GM18499 (cell line): Measurements from ENCODE around the gene GALNT10.

Source experiments
- ATAC-seq: cut with Tn5 transposase; IDR thresholded peaks from one replicate; pipeline ENCODE4 v1.9.1; 2021; ENCODE audit warnings: moderate number of reproducible peaks; ENCODE audit not compliant: insufficient read depth, unreplicated experiment

GALNT10 gene

DNA sequence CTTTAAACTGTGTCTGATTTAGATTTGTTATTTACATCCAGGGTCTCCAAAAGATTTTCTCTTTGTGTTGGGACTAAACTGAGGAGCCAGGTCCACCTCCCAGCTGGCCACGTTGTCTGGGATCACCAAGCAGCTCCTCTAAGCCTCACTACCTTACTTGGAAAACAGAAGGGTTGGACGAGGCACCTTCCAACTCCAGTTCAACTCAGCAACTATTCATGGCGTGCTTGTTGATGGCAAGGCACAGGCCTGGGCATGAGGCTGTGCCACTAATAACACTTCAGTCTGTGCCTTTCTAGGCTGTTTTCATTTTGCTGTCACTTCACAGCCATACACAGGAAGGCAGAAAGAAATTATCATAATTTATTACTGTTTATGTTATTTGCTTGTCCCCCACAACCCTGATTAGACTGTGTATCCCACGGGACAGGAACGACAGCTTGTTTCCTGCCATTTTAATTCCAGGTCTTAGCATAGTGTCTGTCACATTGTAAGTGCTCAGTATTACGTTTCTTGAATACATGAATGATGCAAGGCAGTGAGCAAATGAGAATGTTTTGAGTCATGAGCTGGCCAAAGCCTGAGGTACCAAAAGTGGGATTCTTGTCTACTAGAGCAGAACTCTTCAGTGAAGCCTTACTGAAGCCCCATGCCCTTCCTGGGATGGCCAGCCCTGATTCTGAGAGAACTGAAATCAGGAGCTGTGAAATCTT is 125.8 kb downstream of the GALNT10 start:
- ATAC-seq = no peak

DNA sequence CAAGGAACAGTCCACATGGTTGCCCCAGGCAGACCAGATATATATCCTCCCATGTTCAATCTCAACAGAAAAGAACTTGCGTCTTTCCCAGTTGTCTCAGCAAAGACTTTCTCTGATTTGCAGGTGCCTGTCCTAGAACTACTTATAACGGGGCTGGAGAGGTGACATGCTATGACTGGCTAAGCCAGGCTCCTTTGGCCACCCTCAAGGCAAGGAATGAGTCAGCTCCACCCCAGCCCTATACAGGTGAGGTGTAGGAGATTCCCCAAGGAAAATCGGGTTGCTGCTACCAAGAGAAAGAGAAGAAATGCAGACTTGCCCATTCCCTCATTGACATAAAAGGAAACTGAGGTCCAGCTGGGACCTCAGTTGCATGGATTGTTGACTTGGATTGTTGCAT is 127.4 kb downstream of the GALNT10 start:
- ATAC-seq = no peak

- no peak for ATAC-seq
Observed at GRCh38 chr5:154318691-154319090, 128.2 kb downstream of the GALNT10 start.

- ATAC-seq = no peak
Observed at GRCh38 chr5:154319736-154320135, 129.2 kb downstream of the GALNT10 start.

DNA sequence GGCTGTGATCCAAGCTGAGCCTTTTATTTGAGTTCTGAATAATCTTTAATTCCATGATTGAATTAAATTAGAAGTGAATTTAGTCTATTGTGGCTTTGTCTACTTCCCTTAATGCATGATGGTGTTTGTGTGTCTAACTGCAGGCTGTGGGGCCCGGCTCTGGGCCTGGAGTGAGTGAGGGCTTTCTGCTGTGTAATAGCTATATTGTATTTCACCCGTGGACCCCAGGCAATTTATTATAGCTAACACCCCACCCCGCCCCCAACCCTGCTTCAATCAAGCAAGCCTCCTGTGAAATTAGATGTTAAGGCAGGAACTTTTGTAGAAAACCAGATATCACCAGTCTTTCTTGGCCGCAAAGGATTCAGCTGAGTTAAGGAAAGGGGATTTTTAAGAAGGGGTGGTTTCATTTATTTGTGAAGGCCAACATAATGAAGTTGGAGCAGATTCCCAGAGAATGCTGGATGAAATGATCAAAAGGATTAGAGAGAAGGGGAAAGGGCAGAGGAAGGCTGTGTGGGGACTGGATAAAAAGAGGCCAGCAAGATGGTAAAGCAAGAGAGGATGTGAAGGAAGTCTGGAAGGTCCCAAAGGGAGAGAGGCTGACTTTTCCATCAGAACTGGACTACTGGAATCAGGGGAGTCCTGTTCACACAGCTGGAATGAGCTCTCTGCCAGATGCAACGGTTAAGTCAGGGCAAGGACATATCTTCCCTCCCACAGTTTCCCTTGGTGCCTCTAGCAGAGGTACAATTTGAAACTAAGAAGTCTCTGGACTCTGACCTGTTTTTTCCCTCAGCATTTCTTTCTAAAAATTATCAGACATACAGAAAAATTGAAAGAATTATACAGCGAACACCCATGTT is 129.9 kb downstream of the GALNT10 start:
- no peak for ATAC-seq

- ATAC-seq = no peak
Observed at GRCh38 chr5:154321546-154321945, 131.0 kb downstream of the GALNT10 start.

DNA sequence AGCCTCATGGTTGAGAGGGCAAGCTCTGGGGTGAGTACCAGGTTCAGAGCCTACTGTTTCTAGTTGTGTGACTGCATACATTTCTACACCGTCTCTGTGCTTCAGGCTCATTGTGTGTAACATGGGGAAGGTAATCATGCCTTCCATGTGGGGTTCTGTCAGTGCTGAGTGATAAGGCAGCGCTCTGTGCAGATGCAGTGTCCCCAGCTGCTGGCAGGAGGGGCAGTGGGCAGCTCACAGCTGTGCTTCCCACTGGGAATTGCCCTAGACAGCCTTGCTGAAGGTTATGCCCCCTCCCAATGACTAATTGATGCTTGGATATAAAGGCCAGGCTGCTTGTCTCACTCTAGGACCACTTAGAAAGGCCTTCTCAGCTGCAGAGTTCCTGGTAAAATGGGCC is 133.5 kb downstream of the GALNT10 start:
- ATAC-seq = no peak

DNA sequence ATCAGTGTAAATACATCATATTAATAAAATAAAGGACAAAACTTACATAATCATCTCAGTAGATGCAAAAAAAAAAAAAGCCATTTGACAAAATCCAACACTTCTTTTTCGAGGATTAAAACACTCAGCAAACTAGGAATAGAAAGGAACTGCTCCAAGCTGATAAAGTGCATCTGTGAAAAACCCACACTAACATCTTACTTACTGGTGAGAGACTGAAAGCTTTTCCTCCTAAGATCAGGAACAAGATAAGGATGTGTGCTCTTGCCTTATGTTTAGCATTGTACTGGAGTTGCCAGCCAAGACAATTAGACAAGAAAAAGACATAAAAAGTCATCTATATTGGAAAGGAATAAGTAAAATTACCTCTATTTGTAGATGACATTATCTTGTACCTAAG is 135.0 kb downstream of the GALNT10 start:
- no peak for ATAC-seq

GRCh38 chr5:154329062-154329461 is 138.5 kb downstream of the GALNT10 start:
- no peak for ATAC-seq

DNA sequence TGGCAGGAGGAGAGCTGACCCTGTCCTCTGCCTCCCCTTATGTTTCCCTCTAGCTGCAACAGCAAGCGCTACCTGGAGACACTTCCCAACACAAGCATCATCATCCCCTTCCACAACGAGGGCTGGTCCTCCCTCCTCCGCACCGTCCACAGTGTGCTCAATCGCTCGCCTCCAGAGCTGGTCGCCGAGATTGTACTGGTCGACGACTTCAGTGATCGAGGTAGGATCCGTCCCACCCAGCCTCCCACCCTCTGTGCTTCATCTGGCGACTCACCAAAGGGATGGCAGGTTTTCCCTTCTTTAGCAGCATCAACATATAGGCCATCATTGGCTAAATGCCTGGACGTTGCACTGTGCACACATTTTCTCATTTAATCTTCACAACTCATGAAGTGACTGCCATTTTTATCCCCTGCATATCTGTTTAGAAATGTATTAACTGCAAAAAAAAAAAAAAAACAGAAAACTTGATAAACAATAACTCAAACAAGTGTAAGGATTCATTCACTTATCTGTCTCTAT is 139.0 kb downstream of the GALNT10 start:
- no peak for ATAC-seq

- no peak for ATAC-seq
Observed at GRCh38 chr5:154330097-154330667, 139.6 kb downstream of the GALNT10 start.

DNA sequence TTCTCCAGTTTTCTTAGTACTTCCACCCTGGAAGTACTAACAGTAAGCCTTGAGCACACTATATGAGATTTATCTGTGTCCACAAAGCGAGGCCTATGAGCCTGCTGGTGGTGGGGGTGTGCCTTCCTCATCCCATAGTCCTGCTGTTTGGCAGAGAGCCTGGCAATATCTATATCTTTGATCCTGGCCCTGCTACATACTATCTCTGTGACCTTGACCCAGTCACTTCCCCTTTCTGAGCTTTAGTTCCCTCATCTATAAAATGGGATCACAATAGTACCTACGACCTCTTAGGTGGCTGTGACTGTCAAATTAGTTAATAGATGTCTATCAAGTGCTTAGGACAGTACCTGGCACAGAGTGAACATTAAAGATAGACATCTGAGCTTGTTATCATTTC is 140.7 kb downstream of the GALNT10 start:
- ATAC-seq = no peak

DNA sequence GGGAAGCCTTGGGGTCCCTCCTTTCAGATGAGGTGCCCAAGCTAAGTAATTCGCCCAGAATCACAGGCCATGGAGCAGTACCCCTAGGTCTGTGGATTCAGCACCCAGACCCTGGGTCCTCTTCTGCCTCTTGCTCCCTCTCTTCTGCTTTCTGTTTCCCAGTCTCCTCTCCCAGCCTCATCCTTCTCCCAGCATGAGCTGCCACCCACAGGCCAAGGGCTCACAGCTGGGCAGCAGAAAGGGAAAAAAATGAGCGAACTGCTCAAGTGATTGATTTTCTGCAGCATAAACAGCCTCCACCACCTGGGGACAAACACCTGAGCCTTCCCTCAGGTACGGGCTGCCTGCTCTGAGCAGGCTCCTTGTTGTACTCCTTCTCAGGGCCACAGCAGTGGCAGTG is 141.4 kb downstream of the GALNT10 start:
- ATAC-seq = no peak

- ATAC-seq = no peak
Observed at GRCh38 chr5:154332451-154332850, 141.9 kb downstream of the GALNT10 start.

DNA sequence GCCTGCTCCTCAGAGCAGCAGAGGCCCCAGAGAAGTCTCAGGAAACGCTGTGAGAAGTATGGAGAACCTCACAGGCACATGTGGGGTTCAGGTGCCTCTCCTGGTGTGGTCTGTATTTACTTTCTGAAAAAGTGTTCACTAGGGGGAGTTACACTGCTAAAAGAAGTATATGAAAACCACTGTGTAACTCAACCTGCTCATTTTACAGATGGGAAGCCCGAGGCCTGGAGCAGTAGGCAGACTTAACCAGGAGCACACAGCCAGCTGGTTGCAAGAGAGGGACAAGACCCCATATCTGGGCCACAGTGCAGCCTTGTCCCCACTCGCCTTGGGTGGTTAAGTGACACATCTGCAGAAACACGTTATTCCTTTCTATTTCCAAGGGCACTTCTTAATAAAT is 142.5 kb downstream of the GALNT10 start:
- ATAC-seq = no peak

GRCh38 chr5:154334406-154335064 is 144.0 kb downstream of the GALNT10 start:
- ATAC-seq = no peak

DNA sequence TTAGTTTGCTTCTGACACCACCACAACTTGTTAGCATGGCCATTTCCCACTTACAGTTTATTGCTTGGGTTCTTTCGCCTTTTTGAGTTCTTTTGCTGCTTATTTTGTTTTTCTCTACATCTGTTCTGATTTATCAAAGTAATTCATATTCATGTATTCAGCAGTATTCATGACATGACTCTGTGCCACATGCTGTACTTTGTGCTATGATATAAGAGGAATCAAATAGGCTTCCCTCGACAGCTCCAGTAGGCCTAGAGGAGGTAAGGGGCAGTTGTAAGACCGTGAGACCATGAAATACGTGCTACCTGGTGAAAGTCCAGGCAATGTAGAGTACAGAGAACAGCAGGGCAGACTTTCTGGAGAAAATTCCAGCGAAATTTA is 144.5 kb downstream of the GALNT10 start:
- no peak for ATAC-seq

DNA sequence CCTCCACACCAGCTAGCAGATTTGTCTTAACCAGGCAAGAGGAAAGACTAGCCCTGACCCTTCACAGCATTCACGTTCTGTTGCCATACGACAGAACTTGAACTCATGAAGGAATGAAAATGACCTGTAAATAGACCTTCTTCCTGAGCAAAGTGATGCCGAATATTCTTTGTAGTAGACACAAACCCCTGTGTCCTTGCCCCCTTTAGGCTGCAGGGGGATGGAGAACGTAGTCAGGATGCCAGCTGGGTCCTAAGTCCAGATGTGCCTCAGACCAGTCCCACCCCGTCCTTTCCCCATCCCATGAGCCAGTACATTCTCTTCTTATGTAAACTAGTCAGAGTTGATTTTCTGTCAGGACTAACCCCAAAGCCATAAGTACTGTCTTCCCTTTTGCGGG is 151.1 kb downstream of the GALNT10 start:
- no peak for ATAC-seq

GRCh38 chr5:154342211-154342610 is 151.7 kb downstream of the GALNT10 start:
- ATAC-seq = no peak

DNA sequence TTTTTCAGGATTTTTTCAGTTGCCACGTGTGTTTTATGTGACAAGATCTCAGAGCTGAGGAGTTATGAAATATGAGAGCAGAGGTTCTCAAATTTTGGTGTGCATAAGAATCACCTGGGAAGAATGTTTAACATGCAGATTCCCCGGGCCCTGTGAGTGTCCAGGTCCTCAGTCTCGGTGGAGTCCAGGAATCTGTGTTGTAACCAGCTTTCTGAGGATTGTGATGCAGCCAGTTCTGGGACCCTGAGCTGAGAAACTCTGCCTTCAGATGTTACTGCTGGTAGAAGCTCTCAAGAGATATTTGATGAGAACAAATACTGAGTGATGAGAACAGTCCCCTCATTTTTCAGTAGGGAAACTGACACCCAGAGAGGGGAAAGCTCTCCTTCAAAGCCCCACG is 152.4 kb downstream of the GALNT10 start:
- no peak for ATAC-seq

- no peak for ATAC-seq
Observed at GRCh38 chr5:154344461-154344860, 153.9 kb downstream of the GALNT10 start.
